Embryonic facial prominence (tissue), 1 donor: Measurements from ENCODE around the gene SIRT2.
"Not testable (repeated sequence)": the region's sequence is repeated elsewhere in the genome, so short reads cannot be mapped to it uniquely, and the experiment has no call there.

Experiments
- DNase-seq: peaks from one replicate; pipeline ENCODE4 v3.0.0-alpha.2; 2016; ENCODE audit errors: extremely low spot score

Gene SIRT2

GRCh38 chr19:38829203-38829602 is 70.2 kb downstream of the SIRT2 start:
- DNase-seq = not testable (repeated sequence)
